GM12875 (cell line): ENCODE measurements around the gene RLF.

Experiments used
- H3K4me3 ChIP-seq: one replicate; pipeline ENCODE4 v1.5.1; 2011; ENCODE audit warnings: low read depth, low read length, control low read depth
- TF ChIP-seq, protein P1 (sequence below): IDR thresholded peaks from 2 replicates; pipeline ENCODE4 v1.5.1; 2011; ENCODE audit warnings: low read depth, mild to moderate bottlenecking, control low read depth, inconsistent platforms, low read length, moderate library complexity, borderline replicate concordance; ENCODE audit not compliant: insufficient read depth

Gene RLF

DNA sequence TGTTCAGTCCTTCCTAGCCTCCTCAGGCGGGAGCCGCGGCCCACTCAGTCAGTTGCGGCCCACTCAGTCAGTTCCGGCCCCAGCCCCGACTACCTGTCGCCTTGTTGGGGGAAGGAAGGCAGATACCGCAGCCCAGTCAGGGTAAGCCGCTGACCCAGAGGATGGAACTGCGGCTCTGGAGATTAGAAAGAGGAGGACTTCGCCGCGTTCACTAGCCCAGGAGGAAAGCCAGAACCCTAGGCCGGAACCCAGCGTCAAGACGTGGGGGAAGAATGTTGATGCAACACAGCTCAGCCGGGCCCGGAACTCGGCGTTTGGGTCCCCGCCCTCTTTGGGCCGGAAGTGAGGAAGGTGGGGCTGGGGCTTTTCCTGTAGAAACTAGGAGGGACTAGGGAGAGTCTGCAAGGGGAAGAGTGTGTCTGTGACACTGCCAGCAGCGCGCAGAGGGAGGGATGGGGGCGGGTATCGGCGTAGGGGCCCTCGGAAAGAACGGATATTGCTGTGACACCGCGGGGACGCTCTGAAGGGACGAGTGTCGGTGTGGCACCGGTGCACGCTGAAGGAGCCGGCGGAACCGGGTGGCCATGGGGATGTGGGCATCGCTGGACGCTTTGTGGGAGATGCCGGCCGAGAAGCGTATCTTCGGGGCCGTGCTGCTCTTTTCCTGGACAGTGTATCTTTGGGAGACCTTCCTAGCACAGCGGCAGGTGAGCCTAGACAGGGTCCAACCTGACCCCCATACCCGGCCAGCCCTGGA lies 96.7 kb downstream of the RLF start, which contains the start of gene ZMPSTE24:
Gene ZMPSTE24, plus strand, starts transcription at position 549 of the 757 bp plus-strand sequence. Its CDS starts 36 bp downstream, at position 585.
- H3K4me3 ChIP-seq: peak within 1 kb of the TSS; percentile 86
- TF ChIP-seq, protein P1, sequence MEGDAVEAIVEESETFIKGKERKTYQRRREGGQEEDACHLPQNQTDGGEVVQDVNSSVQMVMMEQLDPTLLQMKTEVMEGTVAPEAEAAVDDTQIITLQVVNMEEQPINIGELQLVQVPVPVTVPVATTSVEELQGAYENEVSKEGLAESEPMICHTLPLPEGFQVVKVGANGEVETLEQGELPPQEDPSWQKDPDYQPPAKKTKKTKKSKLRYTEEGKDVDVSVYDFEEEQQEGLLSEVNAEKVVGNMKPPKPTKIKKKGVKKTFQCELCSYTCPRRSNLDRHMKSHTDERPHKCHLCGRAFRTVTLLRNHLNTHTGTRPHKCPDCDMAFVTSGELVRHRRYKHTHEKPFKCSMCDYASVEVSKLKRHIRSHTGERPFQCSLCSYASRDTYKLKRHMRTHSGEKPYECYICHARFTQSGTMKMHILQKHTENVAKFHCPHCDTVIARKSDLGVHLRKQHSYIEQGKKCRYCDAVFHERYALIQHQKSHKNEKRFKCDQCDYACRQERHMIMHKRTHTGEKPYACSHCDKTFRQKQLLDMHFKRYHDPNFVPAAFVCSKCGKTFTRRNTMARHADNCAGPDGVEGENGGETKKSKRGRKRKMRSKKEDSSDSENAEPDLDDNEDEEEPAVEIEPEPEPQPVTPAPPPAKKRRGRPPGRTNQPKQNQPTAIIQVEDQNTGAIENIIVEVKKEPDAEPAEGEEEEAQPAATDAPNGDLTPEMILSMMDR: no peak

DNA sequence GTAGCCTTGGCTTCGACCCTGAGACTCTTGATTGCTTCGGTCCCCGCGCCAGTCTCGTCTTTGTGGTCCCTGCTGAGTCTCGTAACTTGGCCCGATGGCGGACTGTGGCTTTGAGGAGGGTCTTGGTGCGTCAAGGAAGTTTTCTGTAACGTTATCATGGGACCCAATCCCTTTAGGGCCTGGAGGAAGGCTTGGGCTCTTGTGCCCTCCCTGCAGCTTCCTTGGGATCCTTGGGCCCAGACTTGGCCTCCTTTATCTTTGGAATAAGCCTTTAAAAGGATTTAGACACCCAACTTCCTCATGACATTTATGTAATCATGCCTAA lies 97.2 kb downstream of the RLF start:
- TF ChIP-seq, protein P1: no peak
- peak overlapping the region; percentile 86 for H3K4me3 ChIP-seq

DNA sequence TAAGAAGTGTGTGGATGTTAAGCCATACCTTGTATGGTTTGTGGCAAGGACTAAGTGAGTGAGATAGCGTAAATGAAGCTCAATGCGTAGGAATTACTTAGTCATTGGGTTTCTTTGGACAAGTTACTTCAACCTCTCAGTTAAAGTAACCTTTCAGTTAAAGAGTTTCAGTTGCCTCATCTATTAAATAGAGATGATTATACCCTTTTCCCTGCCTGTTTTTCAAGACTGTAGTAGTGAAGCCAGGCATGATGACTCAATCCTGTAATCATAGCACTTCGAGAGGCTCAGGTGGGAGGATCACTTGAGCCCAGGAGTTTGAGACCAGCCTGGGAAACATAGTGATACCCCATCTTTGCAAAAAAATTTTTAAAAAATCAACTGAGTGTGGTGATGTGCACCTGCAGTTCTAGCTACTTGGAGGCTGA lies 103.2 kb downstream of the RLF start:
- H3K4me3 ChIP-seq: no peak overlapping the region
- TF ChIP-seq, protein P1: no peak

DNA sequence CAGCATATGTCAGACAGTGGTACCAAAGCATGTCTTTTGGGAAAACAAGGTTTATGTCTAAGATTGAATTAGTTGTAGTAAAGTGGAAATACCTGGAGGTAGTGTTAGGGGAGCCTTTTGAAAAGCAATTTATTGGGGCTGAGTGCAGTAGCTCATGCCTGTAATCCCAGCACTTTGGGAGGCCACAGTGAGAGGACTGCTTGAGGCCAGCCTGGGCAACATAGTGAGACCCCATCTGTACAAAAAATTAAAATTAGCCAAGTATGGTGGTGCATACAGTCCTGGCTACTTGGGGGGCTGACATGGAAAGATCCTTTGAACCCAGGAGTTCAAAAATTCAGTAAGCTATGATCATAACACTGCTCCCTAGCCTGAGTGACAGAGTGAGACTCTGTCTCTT lies 104.1 kb downstream of the RLF start:
- TF ChIP-seq, protein P1: no peak
- no peak overlapping the region for H3K4me3 ChIP-seq

DNA sequence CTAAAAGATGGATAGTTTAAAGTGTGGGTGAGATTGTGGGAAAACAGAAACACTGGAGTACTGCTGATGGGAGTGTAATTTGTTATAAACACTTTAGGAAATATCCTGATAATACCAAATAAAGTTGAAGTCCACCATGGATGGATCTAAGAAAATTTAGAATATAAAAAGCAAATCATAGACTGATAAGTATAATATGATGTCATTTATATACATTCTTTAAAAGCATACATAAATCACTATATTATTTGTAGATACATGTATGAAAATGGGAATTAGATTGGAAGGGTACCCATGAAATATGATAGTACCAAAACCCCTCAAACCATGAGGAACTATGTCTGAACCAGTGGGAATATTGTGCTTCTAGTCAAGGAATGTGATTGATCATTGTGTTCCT lies 104.7 kb downstream of the RLF start:
- TF ChIP-seq, protein P1: no peak
- no peak overlapping the region for H3K4me3 ChIP-seq

DNA sequence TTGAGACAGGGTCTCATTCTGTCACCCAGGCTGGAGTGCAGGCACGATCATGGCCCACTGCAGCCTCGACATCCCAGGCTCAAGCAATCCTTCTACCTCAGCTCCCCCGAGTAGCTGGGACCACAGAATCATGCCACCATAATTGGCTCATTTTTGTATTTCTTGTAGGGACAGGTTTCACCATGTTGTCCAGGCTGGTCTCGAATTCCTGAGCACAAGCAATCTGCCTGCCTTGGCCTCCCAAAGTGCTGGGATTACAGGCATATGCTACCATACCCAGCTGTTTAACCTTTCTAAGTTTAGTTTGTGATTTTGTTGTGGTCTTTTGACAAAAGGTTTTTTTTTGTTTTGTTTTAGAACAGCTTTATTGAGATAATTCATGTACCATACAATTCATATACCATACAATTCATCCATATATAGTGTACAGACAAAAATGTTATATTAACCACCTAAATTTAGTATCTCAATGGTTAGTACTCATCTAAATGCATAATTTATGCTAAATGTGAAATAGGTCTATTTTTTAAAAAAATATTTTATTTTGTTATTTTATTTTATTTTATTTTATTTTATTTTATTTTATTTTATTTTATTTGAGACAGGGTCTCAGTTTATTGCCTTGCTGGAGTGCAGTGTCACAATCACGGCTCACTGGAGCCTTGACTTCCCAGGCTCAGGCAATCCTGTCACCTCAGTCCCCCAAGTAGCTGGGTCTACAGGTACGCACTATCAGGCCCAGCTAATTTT lies 105.8 kb downstream of the RLF start:
- H3K4me3 ChIP-seq: no peak overlapping the region
- TF ChIP-seq, protein P1: no peak
